ENCODE data around the gene PGAP1.

DNA sequence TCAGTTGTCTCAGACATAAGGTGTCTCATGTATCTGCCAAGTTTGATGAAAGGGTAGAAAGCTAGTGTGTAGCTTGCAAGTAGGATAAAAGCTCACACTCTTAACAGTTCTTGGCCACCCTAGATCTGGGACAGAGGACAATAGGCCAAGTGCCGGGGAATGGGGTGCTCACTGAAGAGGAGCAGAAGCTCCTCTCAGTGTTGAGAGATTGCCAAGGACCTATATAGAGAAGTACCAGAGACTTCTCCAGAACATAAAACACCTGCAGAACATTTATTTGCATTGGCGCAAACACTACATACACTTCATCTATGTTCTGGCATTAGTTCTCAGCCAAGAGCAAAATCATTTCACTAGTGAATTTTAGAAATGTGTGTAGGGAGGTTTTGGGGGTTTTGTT, 124.1 kb downstream of the PGAP1 start:
- TF ChIP-seq ATF7 (IDR thresholded peaks at IDR 0.05; ENCODE audit: low read depth) = no peak
- TF ChIP-seq, protein P1, sequence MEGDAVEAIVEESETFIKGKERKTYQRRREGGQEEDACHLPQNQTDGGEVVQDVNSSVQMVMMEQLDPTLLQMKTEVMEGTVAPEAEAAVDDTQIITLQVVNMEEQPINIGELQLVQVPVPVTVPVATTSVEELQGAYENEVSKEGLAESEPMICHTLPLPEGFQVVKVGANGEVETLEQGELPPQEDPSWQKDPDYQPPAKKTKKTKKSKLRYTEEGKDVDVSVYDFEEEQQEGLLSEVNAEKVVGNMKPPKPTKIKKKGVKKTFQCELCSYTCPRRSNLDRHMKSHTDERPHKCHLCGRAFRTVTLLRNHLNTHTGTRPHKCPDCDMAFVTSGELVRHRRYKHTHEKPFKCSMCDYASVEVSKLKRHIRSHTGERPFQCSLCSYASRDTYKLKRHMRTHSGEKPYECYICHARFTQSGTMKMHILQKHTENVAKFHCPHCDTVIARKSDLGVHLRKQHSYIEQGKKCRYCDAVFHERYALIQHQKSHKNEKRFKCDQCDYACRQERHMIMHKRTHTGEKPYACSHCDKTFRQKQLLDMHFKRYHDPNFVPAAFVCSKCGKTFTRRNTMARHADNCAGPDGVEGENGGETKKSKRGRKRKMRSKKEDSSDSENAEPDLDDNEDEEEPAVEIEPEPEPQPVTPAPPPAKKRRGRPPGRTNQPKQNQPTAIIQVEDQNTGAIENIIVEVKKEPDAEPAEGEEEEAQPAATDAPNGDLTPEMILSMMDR (IDR thresholded peaks at IDR 0.05 in 2 of 3, conservative IDR thresholded peaks at IDR 0.05 in 1 of 3; ENCODE audit: control insufficient read depth in 2 of 3, extremely low read depth in 1 of 3, insufficient read depth in 1 of 3, low read depth in 3 of 3, low read length in 3 of 3) = no peak
- TF ChIP-seq SREBF2 (IDR thresholded peaks at IDR 0.05; ENCODE audit: low read length) = no peak
- TF ChIP-seq CEBPB (IDR thresholded peaks at IDR 0.05; ENCODE audit: borderline replicate concordance in 1 of 2, low read depth in 2 of 2, low read length in 2 of 2) = no peak
- TF ChIP-seq POLR2A (IDR thresholded peaks at IDR 0.05; ENCODE audit: low read depth, low read length) = no peak

All from GM12878 (cell line).